Neural cell (in vitro differentiated cells): ENCODE measurements around the gene HEATR3. TPM values are rescaled to one million over a fixed set of nuclear protein-coding genes. Genes with fewer than 3 reads are reported as not detected.

Source experiments
- H2AFZ ChIP-seq: fragments of 200-600, 300-800 bp; sonication (generic), shearing (Covaris generic); 2 replicates; pipeline ENCODE4 v1.6.0; 2014; ENCODE audit warnings: low read depth, mild to moderate bottlenecking, antibody characterized with exemption, low read length, moderate library complexity
- H3F3A ChIP-seq: fragments of 200-600 bp; shearing (Covaris generic); 2 replicates; pipeline ENCODE4 v1.6.1; 2016; ENCODE audit warnings: mild to moderate bottlenecking, moderate library complexity, mixed read lengths, antibody characterized with exemption, low read length; ENCODE audit not compliant: insufficient read depth, poor library complexity, severe bottlenecking
- H3K27ac ChIP-seq: fragments of 200-600, 300-800 bp; sonication (generic), shearing (Covaris generic); 2 replicates; pipeline ENCODE4 v1.5.1; 2014; ENCODE audit warnings: mild to moderate bottlenecking, low read length, moderate library complexity
- H3K27me3 ChIP-seq: fragments of 300-800, 200-600 bp; sonication (generic), shearing (Covaris generic); 2 replicates; pipeline ENCODE4 v1.6.0; 2014; ENCODE audit warnings: mild to moderate bottlenecking, low read depth, low read length, moderate library complexity; ENCODE audit not compliant: insufficient read depth
- H3K36me3 ChIP-seq: fragments of 300-800, 200-600 bp; sonication (generic), shearing (Covaris generic); 2 replicates; pipeline ENCODE4 v1.5.1; 2014; ENCODE audit warnings: mild to moderate bottlenecking, antibody characterized with exemption, low read length, moderate library complexity; ENCODE audit not compliant: insufficient read depth
- H3K4me2 ChIP-seq: fragments of 300-800, 200-600 bp; sonication (generic), shearing (Covaris generic); 2 replicates; pipeline ENCODE4 v1.6.0; 2014; ENCODE audit warnings: mild to moderate bottlenecking, low read length
- H3K4me3 ChIP-seq: fragments of 300-800, 200-600 bp; sonication (generic), shearing (Covaris generic); 2 replicates; pipeline ENCODE4 v1.5.1; 2014; ENCODE audit warnings: mild to moderate bottlenecking, low read length, moderate library complexity
- H3K79me2 ChIP-seq: fragments of 200-600 bp; shearing (Covaris generic); replicated peaks from 2 replicates; pipeline ENCODE4 v1.6.0; 2014; ENCODE audit warnings: mild to moderate bottlenecking, low read length, moderate library complexity; ENCODE audit not compliant: insufficient read depth
- H3K9ac ChIP-seq: fragments of 300-800, 200-600 bp; sonication (generic), shearing (Covaris generic); 2 replicates; pipeline ENCODE4 v1.6.1; 2016; ENCODE audit warnings: mild to moderate bottlenecking, low read length, mixed read lengths
- H3K9me2 ChIP-seq: fragments of 200-600 bp; shearing (Covaris generic); 2 replicates; pipeline ENCODE4 v1.6.1; 2016; ENCODE audit warnings: mild to moderate bottlenecking, low read length, mixed read lengths; ENCODE audit not compliant: insufficient read depth
- H3K9me3 ChIP-seq: fragments of 200-600, 300-800 bp; sonication (generic), shearing (Covaris generic); 2 replicates; pipeline ENCODE4 v1.6.1; 2016; ENCODE audit warnings: mild to moderate bottlenecking, mixed run types, low read length, moderate library complexity, mixed read lengths
- H4K20me1 ChIP-seq: fragments of 200-600 bp; shearing (Covaris generic); 2 replicates; pipeline ENCODE4 v1.6.1; 2016; ENCODE audit warnings: mild to moderate bottlenecking, mixed run types; ENCODE audit not compliant: insufficient read depth
- CTCF ChIP-seq: fragments of 450-650 bp; IDR thresholded peaks from 2 replicates; pipeline ENCODE4 v1.5.1; 2014; ENCODE audit warnings: antibody characterized with exemption, mild to moderate bottlenecking, moderate library complexity; ENCODE audit not compliant: poor library complexity, severe bottlenecking
- EP300 ChIP-seq: fragments of 450-650 bp; conservative IDR thresholded peaks from 2 replicates; pipeline ENCODE4 v1.6.1; 2014; ENCODE audit warnings: antibody characterized with exemption, mild to moderate bottlenecking, moderate library complexity; ENCODE audit not compliant: poor library complexity, severe bottlenecking
- EZH2 ChIP-seq: fragments of 200-600, 300-800 bp; shearing (Covaris generic), sonication (generic); IDR thresholded peaks from 2 replicates; pipeline ENCODE4 v1.6.1; 2014; ENCODE audit warnings: antibody characterized with exemption, low read length, borderline replicate concordance, mild to moderate bottlenecking; ENCODE audit not compliant: insufficient read depth, poor library complexity, severe bottlenecking
- MXI1 ChIP-seq: fragments of 450-650 bp; conservative IDR thresholded peaks from 2 replicates; pipeline ENCODE4 v1.6.1; 2014; ENCODE audit warnings: antibody characterized with exemption, mild to moderate bottlenecking; ENCODE audit not compliant: poor library complexity, severe bottlenecking
- POLR2AphosphoS5 ChIP-seq: IDR thresholded peaks from 2 replicates; pipeline ENCODE4 v1.6.1; 2012
- RAD21 ChIP-seq: fragments of 450-650 bp; conservative IDR thresholded peaks from 2 replicates; pipeline ENCODE4 v1.6.1; 2014; ENCODE audit warnings: antibody characterized with exemption, mild to moderate bottlenecking, moderate library complexity
- REST ChIP-seq: IDR thresholded peaks from 2 replicates; pipeline ENCODE4 v1.6.1; 2012; ENCODE audit warnings: borderline replicate concordance
- SMC3 ChIP-seq: fragments of 450-650 bp; conservative IDR thresholded peaks from 2 replicates; pipeline ENCODE4 v1.6.1; 2014; ENCODE audit warnings: antibody characterized with exemption, mild to moderate bottlenecking, moderate library complexity; ENCODE audit not compliant: poor library complexity
- TAF1 ChIP-seq: IDR thresholded peaks from 2 replicates; pipeline ENCODE4 v1.6.1; 2012; ENCODE audit warnings: low read depth
- polyA plus RNA-seq: library from polyadenylated mRNA; depleted of rRNA; stranded (reverse); fragments of >200 nt; gene quantifications from 2 replicates; pipeline ENCODE4 v1.2.3, GENCODE V29; 2014

Gene HEATR3
- polyA plus RNA-seq, 1 donor from 2014 or later = 50.5 TPM

- Histone ChIP-seq H3K79me2 (no peaks in the 10 kb centered on the region), H3K36me3 (no peaks in the 10 kb centered on the region), H3K27ac (no peak overlapping the region), H3K9ac (no peak overlapping the region), H3K27me3 (no peaks in the 10 kb centered on the region), H3K4me2 (no peak overlapping the region), H3F3A (no peaks in the 10 kb centered on the region), H3K4me3 (no peak overlapping the region), H2AFZ (no peak overlapping the region), H4K20me1 (no peaks in the 10 kb centered on the region), H3K9me2 (no peaks in the 10 kb centered on the region), H3K9me3 (no peaks in the 10 kb centered on the region)
- TF ChIP-seq TAF1 = no peak
- TF ChIP-seq REST = no peak
- no peak for TF ChIP-seq EP300
- no peak for TF ChIP-seq POLR2AphosphoS5
- no peak for TF ChIP-seq EZH2
- TF ChIP-seq CTCF = no peak
- no peak for TF ChIP-seq SMC3
- no peak for TF ChIP-seq MXI1
- no peak for TF ChIP-seq RAD21
These were observed 56.1 kb downstream of the HEATR3 start for GRCh38 chr16:50121721-50122445.

- Histone ChIP-seq H3K79me2 (no peaks in the 10 kb centered on the region), H3K9me2 (no peaks in the 10 kb centered on the region), H3K4me2 (no peak overlapping the region), H3K4me3 (no peak overlapping the region), H3F3A (no peaks in the 10 kb centered on the region), H3K36me3 (no peaks in the 10 kb centered on the region), H3K27me3 (no peaks in the 10 kb centered on the region), H2AFZ (no peak overlapping the region), H3K27ac (no peak overlapping the region), H3K9ac (no peak overlapping the region), H3K9me3 (no peaks in the 10 kb centered on the region), H4K20me1 (no peaks in the 10 kb centered on the region)
- no peak for TF ChIP-seq EZH2
- TF ChIP-seq POLR2AphosphoS5 = no peak
- TF ChIP-seq EP300 = no peak
- no peak for TF ChIP-seq CTCF
- no peak for TF ChIP-seq TAF1
- no peak for TF ChIP-seq SMC3
- no peak for TF ChIP-seq MXI1
- TF ChIP-seq REST = no peak
- no peak for TF ChIP-seq RAD21
These were observed 57.6 kb downstream of the HEATR3 start for GRCh38 chr16:50123417-50123816.
